ENCODE data around the gene AASDH.

DNA sequence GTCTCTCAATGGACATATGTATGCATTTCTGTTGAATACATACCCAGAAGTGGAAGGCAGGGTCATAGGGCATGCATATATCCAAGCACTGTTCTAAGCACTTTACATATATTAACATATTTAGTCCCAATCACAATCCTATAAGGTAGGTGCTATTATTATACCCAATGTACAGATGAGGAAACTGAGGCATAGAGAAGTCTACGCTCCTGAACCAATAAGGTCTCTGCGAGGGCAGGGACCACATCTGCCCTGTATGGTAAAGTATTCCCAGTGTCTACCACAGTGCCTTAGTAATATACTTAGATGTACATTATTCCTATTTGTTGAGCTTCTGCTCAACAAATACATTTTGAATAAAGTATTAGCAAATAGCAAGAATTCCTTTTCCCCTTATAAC, 42.9 kb upstream of the AASDH start:
- TF ChIP-seq, protein P1, sequence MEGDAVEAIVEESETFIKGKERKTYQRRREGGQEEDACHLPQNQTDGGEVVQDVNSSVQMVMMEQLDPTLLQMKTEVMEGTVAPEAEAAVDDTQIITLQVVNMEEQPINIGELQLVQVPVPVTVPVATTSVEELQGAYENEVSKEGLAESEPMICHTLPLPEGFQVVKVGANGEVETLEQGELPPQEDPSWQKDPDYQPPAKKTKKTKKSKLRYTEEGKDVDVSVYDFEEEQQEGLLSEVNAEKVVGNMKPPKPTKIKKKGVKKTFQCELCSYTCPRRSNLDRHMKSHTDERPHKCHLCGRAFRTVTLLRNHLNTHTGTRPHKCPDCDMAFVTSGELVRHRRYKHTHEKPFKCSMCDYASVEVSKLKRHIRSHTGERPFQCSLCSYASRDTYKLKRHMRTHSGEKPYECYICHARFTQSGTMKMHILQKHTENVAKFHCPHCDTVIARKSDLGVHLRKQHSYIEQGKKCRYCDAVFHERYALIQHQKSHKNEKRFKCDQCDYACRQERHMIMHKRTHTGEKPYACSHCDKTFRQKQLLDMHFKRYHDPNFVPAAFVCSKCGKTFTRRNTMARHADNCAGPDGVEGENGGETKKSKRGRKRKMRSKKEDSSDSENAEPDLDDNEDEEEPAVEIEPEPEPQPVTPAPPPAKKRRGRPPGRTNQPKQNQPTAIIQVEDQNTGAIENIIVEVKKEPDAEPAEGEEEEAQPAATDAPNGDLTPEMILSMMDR (conservative IDR thresholded peaks at IDR 0.05; ENCODE audit: low read length): no peak
- TF ChIP-seq EZH2phosphoT487 (IDR thresholded peaks at IDR 0.05; ENCODE audit: borderline replicate concordance, low read depth, low read length): no peak

Measured in OCI-LY7 (cell line).